ENCODE measurements around the gene ANGPTL2. TPM values are rescaled to one million over a fixed set of nuclear protein-coding genes. Genes with fewer than 3 reads are reported as not detected.

Gene ANGPTL2
- total RNA-seq, 1 donor from 2014 or later = 16.6 TPM

- no peak for DNase-seq (ENCODE audit: low spot score in 2 of 2, unreplicated experiment in 2 of 2)
- TF ChIP-seq CTCF (IDR thresholded peaks at IDR 0.05; ENCODE audit: unreplicated experiment) = no peak
- Mint-ChIP-seq H3K9me3 (no peaks in the 10 kb centered on the region), H3K4me1 (peaks cover 4% of the 10 kb centered on the region), H3K36me3 (no peaks in the 10 kb centered on the region), H3K4me3 (no peak overlapping the region), H3K27me3 (ENCODE audit: low read depth) (no peaks in the 10 kb centered on the region), H3K27ac (no peak overlapping the region)
Observed at GRCh38 chr9:127167560-127168326, 45.3 kb upstream of the ANGPTL2 start.

- no peak for DNase-seq (ENCODE audit: low spot score in 2 of 2, unreplicated experiment in 2 of 2)
- H3K4me1 Mint-ChIP-seq = peaks cover 4% of the 10 kb centered on the region
- H3K27ac Mint-ChIP-seq = no peak overlapping the region
- H3K27me3 Mint-ChIP-seq (ENCODE audit: low read depth) = no peaks in the 10 kb centered on the region
- H3K36me3 Mint-ChIP-seq = no peaks in the 10 kb centered on the region
- TF ChIP-seq CTCF (IDR thresholded peaks at IDR 0.05; ENCODE audit: unreplicated experiment) = no peak
- H3K4me3 Mint-ChIP-seq = no peak overlapping the region
- no peaks in the 10 kb centered on the region for H3K9me3 Mint-ChIP-seq
Observed at GRCh38 chr9:127166651-127167524, 44.5 kb upstream of the ANGPTL2 start.

GRCh38 chr9:127166111-127166510 is 43.7 kb upstream of the ANGPTL2 start:
- Mint-ChIP-seq H3K9me3 (no peaks in the 10 kb centered on the region), H3K36me3 (no peaks in the 10 kb centered on the region), H3K4me3 (no peak overlapping the region), H3K4me1 (peaks cover 4% of the 10 kb centered on the region), H3K27ac (no peak overlapping the region), H3K27me3 (ENCODE audit: low read depth) (no peaks in the 10 kb centered on the region)
- DNase-seq (ENCODE audit: low spot score in 2 of 2, unreplicated experiment in 2 of 2) = no peak
- TF ChIP-seq CTCF (IDR thresholded peaks at IDR 0.05; ENCODE audit: unreplicated experiment) = no peak

GRCh38 chr9:127165116-127165515 is 42.7 kb upstream of the ANGPTL2 start:
- Mint-ChIP-seq H3K36me3 (no peaks in the 10 kb centered on the region), H3K9me3 (no peaks in the 10 kb centered on the region), H3K4me1 (peaks cover 4% of the 10 kb centered on the region), H3K4me3 (no peak overlapping the region), H3K27ac (no peak overlapping the region), H3K27me3 (ENCODE audit: low read depth) (no peaks in the 10 kb centered on the region)
- no peak for TF ChIP-seq CTCF (IDR thresholded peaks at IDR 0.05; ENCODE audit: unreplicated experiment)
- no peak for DNase-seq (ENCODE audit: low spot score in 2 of 2, unreplicated experiment in 2 of 2)

GRCh38 chr9:127163409-127163808 is 41.0 kb upstream of the ANGPTL2 start:
- Mint-ChIP-seq H3K4me3 (no peak overlapping the region), H3K27me3 (ENCODE audit: low read depth) (no peaks in the 10 kb centered on the region), H3K4me1 (peaks cover 2% of the 10 kb centered on the region), H3K9me3 (no peaks in the 10 kb centered on the region), H3K36me3 (no peaks in the 10 kb centered on the region), H3K27ac (no peak overlapping the region)
- no peak for TF ChIP-seq CTCF (IDR thresholded peaks at IDR 0.05; ENCODE audit: unreplicated experiment)
- no peak for DNase-seq (ENCODE audit: low spot score in 2 of 2, unreplicated experiment in 2 of 2)

All from mesothelial cell of epicardium (in vitro differentiated cells).